ENCODE data around the gene CPVL.

Gene CPVL

GRCh38 chr7:28996836-28997235 is 149.5 kb downstream of the CPVL start:
- no peak for DNase-seq

- no peak for DNase-seq
Observed at GRCh38 chr7:28993371-28993770, 153.0 kb downstream of the CPVL start.

GRCh38 chr7:28992798-28993197 is 153.5 kb downstream of the CPVL start:
- no peak for DNase-seq

- peak; percentile 96 for DNase-seq
Observed at GRCh38 chr7:28990200-28990960, 156.0 kb downstream of the CPVL start.

DNA sequence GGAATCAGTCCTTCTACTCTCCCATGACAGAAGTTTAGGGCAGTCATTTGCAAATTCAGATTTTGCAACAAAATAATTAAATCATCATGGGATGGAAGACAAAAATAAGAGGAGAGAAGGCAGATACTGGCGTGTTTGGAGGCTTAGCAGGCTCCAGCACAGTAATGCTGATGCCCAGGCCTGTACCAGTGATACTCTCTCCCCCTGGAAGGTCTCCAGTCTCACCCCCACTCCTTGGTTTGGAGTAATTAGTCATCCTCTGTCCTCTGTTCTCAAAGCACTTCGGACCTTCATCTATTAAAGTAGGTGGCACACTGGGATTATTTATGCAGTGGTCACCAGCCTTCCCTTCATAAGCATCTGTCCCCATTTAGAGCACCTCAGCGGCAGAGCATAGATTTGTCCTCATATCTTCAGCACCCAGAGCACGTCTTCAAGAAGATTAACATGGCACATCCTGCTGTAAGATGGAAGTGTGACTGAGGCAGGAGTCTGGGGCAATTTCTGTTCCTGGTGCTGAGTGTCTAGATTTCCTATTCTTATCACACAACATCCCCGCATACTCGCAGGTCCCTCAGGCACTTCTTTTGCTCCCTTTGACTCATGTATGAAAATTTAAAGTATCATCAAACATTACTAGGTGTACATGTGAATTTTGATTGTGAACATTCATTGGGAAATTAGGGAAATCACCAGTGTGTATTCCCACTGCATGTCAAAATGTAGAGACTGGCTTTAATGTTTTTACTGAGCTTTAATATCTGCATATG is 156.9 kb downstream of the CPVL start:
- DNase-seq: no peak

GRCh38 chr7:28988810-28989209 is 157.5 kb downstream of the CPVL start:
- no peak for DNase-seq

DNA sequence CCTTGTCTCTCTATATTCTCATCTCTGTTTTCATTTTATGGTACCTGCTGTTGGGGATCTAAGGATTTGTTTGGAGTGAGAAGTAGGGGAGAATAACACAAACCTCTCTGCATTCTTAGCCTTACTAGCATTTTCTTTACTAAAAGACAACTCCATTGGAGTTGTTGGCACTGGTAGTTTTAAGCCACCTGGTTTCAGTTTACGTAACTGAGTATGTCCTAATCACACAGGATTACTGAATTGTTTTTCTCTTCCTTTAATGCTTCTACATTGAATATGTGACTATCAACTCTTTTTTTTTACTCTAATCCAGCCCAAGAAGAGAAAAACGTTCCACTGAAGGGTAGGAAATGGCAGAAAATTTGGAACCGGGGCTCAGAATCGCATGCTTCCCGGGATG is 158.2 kb downstream of the CPVL start:
- no peak for DNase-seq

GRCh38 chr7:28986765-28987110 is 159.6 kb downstream of the CPVL start:
- DNase-seq: no peak

DNA sequence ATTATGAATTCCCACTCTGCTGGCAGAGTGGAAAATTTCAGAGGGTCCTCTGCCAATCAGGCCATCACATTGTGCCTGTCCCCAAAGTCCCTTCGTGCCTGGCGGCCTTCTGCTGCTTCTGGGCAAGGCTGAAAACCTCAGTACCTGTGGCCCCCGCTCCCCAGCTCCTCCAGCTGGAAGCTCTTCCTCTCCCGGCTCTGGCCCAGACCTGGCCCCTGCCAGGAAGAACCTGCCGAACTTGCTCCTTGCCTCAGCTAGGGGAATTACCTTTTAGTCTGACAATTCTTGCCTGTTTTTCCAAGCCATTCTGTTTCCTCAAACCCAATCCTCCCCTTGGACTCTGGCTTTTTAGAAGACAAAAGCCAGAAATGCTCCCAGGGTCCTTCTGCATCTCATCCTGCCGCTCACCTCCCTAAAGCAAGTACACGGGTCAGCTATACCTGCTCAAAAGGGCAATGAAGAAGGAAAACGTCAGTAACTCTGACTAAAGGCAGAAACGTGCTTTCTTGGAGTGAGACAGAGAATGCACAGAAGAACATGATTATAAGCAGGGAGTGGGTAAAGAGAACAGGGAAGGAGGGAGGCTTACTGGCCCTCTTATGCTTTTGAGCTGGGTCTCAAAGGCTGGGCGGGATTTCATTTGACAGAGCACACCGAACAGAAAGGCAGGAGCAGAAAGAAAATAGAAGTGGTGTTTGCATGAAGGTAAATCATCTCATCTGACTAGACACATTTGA is 160.1 kb downstream of the CPVL start:
- DNase-seq: no peak

DNA sequence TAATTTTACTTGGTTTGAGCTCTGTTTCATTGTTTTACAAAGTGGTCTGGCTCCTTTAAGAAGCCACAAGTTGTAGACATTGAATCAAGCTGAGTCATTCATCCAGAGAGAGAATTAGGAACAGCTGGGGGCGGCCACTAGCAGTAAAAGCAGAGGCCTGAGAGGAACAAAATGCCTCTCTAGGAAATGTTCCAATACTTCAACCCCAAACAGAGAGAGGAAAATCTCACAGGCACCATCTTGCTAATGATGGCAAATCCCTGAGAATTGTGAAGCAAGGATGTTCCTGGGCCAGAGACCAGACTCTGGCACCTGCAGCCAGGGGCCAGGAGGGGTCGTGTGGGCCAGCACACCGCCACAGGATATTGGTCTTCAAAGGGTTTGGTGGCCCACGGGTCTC is 161.7 kb downstream of the CPVL start:
- DNase-seq: peak; percentile 90

GRCh38 chr7:28984217-28984616 is 162.1 kb downstream of the CPVL start:
- no peak for DNase-seq

DNA sequence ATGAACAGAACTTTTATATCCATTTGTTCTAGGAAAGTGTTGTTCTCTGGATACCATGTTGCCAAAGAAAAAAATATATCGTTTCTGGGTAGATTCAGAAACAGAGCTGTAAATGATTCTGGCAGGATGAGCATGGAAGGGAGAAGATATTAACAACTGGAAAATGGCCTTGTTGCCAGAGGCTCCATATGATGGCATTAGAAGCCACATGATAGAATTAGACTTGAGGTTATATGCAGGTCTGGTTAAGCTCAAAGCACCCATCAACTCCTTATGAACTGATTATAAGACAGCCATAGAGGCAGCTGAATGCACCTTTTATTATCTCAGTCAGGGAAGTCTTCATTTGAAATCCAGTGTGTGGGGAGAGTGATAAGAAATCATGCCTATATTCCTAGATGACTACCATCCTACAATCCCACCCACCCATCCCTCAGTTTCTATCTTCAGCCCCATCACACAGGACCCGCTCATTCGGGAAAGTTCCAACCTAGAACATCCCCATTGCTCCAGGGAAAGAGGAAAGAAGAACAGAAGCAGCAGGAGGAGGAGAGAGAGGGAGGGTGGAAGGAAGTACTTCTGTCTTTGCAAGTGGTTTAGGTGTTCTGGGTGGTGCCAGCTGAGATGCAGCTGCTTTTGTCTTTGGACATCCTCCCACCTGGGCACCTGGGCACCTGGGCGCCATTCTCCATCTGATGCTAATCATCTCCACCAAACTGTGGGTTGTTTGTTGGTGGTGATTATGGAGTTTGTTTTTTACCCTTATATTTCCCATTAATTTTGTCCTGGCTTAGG is 162.7 kb downstream of the CPVL start:
- DNase-seq: no peak

- no peak for DNase-seq
Observed at GRCh38 chr7:28981161-28981465, 165.2 kb downstream of the CPVL start.

- DNase-seq: no peak
Observed at GRCh38 chr7:28980451-28981160, 165.7 kb downstream of the CPVL start.

GRCh38 chr7:28979776-28980175 is 166.6 kb downstream of the CPVL start:
- no peak for DNase-seq

GRCh38 chr7:28977881-28978280 is 168.5 kb downstream of the CPVL start:
- no peak for DNase-seq

- DNase-seq: no peak
Observed at GRCh38 chr7:28976022-28976421, 170.3 kb downstream of the CPVL start.

DNA sequence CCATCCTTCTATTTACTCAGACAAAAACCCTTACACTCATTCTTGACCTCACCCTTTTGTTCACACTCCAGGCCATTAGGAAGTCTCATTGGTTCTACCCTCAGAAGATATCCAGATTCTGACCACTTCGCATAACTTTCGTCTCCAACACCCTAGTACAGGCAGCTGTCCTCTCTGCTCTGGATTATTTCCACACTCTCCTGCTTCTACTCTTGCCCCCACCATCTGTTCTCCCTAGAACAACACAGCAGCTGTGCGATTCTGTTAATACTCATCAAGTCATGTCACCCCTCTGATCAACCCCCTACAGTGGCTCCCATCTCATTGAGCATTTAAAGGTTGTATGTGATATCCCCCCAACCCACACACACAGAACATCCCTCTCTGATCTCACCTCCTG is 172.7 kb downstream of the CPVL start:
- DNase-seq: peak; percentile 81

- DNase-seq: no peak
Observed at GRCh38 chr7:28964056-28964455, 182.3 kb downstream of the CPVL start.

GRCh38 chr7:28961972-28962371 is 184.4 kb downstream of the CPVL start:
- DNase-seq: no peak

GRCh38 chr7:28960071-28960840 is 186.1 kb downstream of the CPVL start:
- DNase-seq: no peak

GRCh38 chr7:28958980-28959347 is 187.4 kb downstream of the CPVL start:
- no peak for DNase-seq
